ENCODE results near the gene REEP5. TPM values are rescaled to one million over a fixed set of nuclear protein-coding genes. Genes with fewer than 3 reads are reported as not detected.

REEP5 gene
- total and polyA plus RNA-seq, 9 of the 15 experiments (the other 6 are each of a cell fraction or from before 2014, with no cell fraction given): 14.7 to 102 (median 36.0) TPM

DNA sequence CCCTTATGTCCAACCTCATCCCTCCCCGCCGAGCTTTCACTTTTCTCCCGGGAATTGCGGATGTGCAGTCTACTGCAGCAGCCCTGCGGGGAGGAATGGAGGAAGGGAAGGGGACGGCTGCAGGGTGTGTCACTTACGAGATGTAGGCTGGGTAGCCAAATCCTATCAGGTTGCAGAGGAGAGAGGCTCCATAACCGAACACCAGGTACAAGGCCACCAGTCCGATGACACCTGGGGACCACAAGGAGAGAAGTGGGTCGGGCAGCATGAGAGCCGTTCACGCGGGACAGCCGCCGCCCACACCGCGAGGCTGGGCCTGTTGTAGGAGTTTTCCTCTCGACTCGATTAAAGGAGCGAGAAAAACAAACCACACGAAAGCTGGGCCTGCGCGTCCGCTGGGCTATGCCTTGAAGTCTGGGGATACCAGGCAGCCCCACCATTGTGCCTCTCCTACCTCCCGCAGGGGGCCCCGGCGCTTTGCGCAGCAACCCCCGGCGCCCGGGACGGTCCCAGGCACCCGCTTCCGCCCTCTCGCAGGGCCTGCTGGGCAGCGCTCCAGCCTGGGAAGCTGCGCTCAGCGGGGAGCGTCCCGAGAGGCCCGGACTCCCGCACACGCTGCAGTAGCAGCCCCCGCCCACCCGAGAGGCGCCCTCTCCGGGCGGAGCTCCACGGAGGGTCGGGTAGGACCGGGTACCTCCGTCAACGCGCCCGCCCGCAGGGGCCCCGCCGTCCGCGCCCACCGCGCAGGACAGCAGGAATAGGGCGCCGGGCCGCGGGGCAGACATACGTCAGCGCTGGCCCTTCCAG is 798 bp downstream of the REEP5 start (continued):
- TF ChIP-seq, protein P1, sequence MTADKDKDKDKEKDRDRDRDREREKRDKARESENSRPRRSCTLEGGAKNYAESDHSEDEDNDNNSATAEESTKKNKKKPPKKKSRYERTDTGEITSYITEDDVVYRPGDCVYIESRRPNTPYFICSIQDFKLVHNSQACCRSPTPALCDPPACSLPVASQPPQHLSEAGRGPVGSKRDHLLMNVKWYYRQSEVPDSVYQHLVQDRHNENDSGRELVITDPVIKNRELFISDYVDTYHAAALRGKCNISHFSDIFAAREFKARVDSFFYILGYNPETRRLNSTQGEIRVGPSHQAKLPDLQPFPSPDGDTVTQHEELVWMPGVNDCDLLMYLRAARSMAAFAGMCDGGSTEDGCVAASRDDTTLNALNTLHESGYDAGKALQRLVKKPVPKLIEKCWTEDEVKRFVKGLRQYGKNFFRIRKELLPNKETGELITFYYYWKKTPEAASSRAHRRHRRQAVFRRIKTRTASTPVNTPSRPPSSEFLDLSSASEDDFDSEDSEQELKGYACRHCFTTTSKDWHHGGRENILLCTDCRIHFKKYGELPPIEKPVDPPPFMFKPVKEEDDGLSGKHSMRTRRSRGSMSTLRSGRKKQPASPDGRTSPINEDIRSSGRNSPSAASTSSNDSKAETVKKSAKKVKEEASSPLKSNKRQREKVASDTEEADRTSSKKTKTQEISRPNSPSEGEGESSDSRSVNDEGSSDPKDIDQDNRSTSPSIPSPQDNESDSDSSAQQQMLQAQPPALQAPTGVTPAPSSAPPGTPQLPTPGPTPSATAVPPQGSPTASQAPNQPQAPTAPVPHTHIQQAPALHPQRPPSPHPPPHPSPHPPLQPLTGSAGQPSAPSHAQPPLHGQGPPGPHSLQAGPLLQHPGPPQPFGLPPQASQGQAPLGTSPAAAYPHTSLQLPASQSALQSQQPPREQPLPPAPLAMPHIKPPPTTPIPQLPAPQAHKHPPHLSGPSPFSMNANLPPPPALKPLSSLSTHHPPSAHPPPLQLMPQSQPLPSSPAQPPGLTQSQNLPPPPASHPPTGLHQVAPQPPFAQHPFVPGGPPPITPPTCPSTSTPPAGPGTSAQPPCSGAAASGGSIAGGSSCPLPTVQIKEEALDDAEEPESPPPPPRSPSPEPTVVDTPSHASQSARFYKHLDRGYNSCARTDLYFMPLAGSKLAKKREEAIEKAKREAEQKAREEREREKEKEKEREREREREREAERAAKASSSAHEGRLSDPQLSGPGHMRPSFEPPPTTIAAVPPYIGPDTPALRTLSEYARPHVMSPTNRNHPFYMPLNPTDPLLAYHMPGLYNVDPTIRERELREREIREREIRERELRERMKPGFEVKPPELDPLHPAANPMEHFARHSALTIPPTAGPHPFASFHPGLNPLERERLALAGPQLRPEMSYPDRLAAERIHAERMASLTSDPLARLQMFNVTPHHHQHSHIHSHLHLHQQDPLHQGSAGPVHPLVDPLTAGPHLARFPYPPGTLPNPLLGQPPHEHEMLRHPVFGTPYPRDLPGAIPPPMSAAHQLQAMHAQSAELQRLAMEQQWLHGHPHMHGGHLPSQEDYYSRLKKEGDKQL (CRISPR knock-in tag; IDR thresholded peaks at IDR 0.05; ENCODE audit: borderline replicate concordance): no peak
- no peak for TF ChIP-seq ZNF253 (CRISPR knock-in tag; conservative IDR thresholded peaks at IDR 0.05)
- TF ChIP-seq, protein P2, sequence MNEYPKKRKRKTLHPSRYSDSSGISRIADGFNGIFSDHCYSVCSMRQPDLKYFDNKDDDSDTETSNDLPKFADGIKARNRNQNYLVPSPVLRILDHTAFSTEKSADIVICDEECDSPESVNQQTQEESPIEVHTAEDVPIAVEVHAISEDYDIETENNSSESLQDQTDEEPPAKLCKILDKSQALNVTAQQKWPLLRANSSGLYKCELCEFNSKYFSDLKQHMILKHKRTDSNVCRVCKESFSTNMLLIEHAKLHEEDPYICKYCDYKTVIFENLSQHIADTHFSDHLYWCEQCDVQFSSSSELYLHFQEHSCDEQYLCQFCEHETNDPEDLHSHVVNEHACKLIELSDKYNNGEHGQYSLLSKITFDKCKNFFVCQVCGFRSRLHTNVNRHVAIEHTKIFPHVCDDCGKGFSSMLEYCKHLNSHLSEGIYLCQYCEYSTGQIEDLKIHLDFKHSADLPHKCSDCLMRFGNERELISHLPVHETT (CRISPR knock-in tag; conservative IDR thresholded peaks at IDR 0.05 in 1 of 2, IDR thresholded peaks at IDR 0.05 in 1 of 2): 0 out of 4 replicates have a peak, but pooled peaks of 1 of the 2 experiments have one; percentile 54
- TF ChIP-seq ZNF184 (CRISPR knock-in tag; IDR thresholded peaks at IDR 0.05): no peak
- TF ChIP-seq, protein P3, sequence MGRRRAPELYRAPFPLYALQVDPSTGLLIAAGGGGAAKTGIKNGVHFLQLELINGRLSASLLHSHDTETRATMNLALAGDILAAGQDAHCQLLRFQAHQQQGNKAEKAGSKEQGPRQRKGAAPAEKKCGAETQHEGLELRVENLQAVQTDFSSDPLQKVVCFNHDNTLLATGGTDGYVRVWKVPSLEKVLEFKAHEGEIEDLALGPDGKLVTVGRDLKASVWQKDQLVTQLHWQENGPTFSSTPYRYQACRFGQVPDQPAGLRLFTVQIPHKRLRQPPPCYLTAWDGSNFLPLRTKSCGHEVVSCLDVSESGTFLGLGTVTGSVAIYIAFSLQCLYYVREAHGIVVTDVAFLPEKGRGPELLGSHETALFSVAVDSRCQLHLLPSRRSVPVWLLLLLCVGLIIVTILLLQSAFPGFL (CRISPR knock-in tag; IDR thresholded peaks at IDR 0.05): no peak
- no peak for TF ChIP-seq SRSF1 (IDR thresholded peaks at IDR 0.05; ENCODE audit: low read depth, low read length)
- peak; percentile 33; the same call in 1 of the 2 replicates for TF ChIP-seq L3MBTL2 (IDR thresholded peaks at IDR 0.05)
- no peak for TF ChIP-seq ZNF766 (CRISPR knock-in tag; conservative IDR thresholded peaks at IDR 0.05)
- no peak for TF ChIP-seq GATAD2A (IDR thresholded peaks at IDR 0.05)
- peak; percentile 38 for TF ChIP-seq HMGN3 (IDR thresholded peaks at IDR 0.05; ENCODE audit: borderline replicate concordance, extremely low read depth, insufficient read length, low read depth, low read length)
- TF ChIP-seq, protein P4, sequence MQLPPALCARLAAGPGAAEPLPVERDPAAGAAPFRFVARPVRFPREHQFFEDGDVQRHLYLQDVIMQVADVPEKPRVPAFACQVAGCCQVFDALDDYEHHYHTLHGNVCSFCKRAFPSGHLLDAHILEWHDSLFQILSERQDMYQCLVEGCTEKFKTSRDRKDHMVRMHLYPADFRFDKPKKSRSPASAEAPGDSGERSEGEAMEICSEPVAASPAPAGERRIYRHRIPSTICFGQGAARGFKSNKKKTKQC (CRISPR knock-in tag; IDR thresholded peaks at IDR 0.05): peak; percentile 59; the same call in 1 of the 2 replicates
- TF ChIP-seq, protein P5, sequence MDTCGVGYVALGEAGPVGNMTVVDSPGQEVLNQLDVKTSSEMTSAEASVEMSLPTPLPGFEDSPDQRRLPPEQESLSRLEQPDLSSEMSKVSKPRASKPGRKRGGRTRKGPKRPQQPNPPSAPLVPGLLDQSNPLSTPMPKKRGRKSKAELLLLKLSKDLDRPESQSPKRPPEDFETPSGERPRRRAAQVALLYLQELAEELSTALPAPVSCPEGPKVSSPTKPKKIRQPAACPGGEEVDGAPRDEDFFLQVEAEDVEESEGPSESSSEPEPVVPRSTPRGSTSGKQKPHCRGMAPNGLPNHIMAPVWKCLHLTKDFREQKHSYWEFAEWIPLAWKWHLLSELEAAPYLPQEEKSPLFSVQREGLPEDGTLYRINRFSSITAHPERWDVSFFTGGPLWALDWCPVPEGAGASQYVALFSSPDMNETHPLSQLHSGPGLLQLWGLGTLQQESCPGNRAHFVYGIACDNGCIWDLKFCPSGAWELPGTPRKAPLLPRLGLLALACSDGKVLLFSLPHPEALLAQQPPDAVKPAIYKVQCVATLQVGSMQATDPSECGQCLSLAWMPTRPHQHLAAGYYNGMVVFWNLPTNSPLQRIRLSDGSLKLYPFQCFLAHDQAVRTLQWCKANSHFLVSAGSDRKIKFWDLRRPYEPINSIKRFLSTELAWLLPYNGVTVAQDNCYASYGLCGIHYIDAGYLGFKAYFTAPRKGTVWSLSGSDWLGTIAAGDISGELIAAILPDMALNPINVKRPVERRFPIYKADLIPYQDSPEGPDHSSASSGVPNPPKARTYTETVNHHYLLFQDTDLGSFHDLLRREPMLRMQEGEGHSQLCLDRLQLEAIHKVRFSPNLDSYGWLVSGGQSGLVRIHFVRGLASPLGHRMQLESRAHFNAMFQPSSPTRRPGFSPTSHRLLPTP (IDR thresholded peaks at IDR 0.05; ENCODE audit: borderline replicate concordance, extremely low read depth, insufficient read length): no peak
